ENCODE measurements around the gene HEBP2. TPM values are rescaled to one million over a fixed set of nuclear protein-coding genes. Genes with fewer than 3 reads are reported as not detected.
"Not testable (repeated sequence)": the region's sequence is repeated elsewhere in the genome, so short reads cannot be mapped to it uniquely, and the experiment has no call there.

HEBP2 gene
- total RNA-seq, 1 donor from 2014 or later = 103 TPM

GRCh38 chr6:138418118-138418742 is 14.2 kb downstream of the HEBP2 start:
- intact Hi-C loops (cut with DNase I) = no loop called here
- DNase-seq (ENCODE audit: missing footprints) (no peak), ATAC-seq (no peak)

- no peak for ATAC-seq
- DNase-seq (ENCODE audit: missing footprints) = no peak
- intact Hi-C loops (cut with DNase I) = loop anchor here (10.0 kb wide), 1 partner anchor 345 kb away; no protein-coding TSS in a partner anchor
These were observed 15.7 kb downstream of the HEBP2 start for GRCh38 chr6:138419766-138420165.

DNA sequence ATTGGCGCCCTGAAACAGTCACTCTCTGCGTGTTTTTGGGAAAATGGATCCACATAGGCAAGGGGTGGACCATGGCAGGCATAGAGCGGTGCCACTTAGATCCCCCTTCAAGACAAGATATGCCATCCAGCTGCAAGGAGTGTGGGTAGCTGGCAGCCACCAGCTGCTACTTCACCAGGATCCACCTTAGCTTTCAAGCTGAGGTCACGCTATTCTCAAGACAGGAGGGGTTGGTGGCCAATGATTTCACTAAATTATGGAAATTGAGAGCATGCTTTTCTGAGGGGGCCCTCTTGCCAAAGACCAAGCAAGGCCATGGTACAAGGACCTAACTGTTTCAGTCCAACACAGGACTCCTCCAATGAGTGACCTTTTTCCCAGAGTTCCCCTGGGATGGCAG is 16.3 kb downstream of the HEBP2 start:
- ATAC-seq = no peak
- no peak for DNase-seq (ENCODE audit: missing footprints)
- intact Hi-C loops (cut with DNase I) = loop anchor here (10.0 kb wide), 1 partner anchor 344 kb away; no protein-coding TSS in a partner anchor

GRCh38 chr6:138421089-138421488 is 17.1 kb downstream of the HEBP2 start:
- intact Hi-C loops (cut with DNase I) = loop anchor here (10.0 kb wide), 1 partner anchor 344 kb away; no protein-coding TSS in a partner anchor
- ATAC-seq (no peak), DNase-seq (ENCODE audit: missing footprints) (no peak)

DNA sequence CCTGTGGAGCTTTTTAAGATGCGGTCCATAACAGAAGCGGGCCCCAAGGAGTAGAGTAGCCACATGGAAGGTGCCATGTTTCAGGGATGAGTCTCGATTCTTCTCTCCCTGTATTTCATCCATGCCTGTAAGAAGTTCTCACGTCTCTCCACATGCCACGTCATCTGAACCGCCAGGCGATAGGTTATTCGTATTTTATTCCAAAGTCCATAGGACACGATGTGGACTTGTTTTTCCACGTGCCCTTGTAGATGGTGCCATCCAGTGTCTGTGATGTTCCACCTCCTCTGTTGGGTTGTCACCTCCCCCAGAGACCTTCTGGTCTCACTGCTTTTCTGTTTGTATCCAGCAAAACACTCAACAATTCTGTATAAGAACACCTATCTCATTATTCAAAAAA is 17.6 kb downstream of the HEBP2 start:
- intact Hi-C loops (cut with DNase I) = loop anchor here (10.0 kb wide), 1 partner anchor 343 kb away; no protein-coding TSS in a partner anchor
- DNase-seq (ENCODE audit: missing footprints) (no peak), ATAC-seq (no peak)

DNA sequence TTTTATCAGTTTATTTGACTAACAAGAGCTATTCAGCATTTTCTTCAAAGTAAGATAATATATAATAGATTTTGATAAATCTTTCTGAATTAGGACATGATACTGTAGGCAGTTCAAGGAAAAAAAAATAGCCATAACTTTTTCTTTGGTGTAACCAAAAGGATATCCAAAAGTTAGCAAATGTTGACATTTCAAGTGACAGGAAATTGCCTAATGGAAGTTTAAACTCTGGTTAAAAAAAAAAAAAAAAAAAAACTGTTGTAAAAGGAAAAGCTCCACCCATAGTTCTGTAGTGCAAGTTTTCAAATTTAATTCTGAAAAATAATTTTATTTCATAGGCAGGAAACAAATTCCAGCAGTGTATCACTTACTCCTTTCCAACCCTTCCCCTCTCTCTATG is 18.8 kb downstream of the HEBP2 start:
- intact Hi-C loops (cut with DNase I) = loop anchor here (10.0 kb wide), 1 partner anchor 342 kb away; no protein-coding TSS in a partner anchor
- no peak for ATAC-seq
- no peak for DNase-seq (ENCODE audit: missing footprints)

DNA sequence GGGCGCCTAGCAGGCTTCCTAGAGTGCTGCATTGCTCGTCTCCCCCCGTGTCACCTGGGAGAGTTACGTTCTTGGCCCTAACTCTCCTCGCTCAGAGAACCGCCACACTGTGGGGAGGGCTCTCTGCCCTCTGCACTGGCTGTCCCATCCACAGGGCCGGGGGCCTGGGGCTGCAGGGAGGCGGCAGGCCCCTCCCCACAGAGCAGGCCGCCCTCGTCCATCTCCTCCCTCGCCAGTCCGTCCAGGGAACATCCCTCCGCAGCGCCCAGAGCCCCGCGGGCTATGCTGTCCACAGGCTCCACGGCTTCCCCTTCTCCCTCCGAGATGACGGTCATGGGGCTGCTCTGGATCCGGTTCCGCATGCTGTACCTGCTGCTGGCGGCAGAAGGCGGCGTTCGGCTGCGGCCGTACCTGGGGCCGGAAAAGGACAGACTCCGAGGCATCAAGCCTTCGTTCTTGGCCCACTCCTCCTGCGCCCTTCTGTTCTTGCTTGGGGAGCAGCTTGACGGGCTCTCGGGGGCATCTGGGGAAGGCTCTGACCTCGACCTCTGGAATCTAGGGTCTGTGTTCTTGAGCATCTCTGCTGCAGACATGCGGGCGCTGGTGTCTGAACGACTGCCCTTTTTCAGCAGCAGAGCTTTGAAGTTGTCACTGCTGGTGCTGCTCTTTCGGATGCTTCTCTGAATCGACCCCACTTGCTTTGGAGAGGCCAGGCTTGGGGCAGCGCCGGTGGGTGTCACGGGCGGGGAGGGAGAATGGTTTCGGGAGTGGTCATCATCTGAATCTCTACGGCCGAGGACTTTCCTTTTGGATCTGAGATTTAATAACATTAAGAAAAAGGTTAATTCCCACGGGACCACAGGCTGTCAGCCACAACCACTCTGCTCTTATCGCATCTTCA is 20.2 kb downstream of the HEBP2 start:
- intact Hi-C loops (cut with DNase I) = loop anchor here (10.0 kb wide), 1 partner anchor 341 kb away; no protein-coding TSS in a partner anchor
- no peak for ATAC-seq
- DNase-seq (ENCODE audit: missing footprints) = peak; percentile 60

DNA sequence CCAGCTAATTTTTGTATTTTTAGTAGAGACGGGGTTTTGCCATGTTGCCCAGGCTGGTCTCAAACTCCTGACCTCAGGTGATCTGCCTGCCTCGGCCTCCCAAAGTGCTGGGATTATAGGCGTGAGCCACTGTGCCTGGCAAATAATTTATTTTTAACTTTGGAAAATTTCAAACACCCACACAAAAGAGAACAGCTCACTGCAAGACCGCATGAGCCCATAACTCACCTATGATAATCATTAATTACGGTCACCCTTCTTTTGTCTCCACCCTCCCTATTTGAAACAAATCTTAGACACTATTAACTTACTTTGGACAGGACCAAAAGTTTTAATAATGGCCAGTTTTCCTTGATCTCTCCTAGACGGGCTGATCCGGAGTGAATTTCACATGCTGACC is 21.2 kb downstream of the HEBP2 start:
- not testable (repeated sequence) for ATAC-seq; DNase-seq (ENCODE audit: missing footprints)
- intact Hi-C loops (cut with DNase I) = loop anchor here (5.0 to 10.0 kb wide), 2 partner anchors 147 to 340 kb away; no protein-coding TSS in a partner anchor

DNA sequence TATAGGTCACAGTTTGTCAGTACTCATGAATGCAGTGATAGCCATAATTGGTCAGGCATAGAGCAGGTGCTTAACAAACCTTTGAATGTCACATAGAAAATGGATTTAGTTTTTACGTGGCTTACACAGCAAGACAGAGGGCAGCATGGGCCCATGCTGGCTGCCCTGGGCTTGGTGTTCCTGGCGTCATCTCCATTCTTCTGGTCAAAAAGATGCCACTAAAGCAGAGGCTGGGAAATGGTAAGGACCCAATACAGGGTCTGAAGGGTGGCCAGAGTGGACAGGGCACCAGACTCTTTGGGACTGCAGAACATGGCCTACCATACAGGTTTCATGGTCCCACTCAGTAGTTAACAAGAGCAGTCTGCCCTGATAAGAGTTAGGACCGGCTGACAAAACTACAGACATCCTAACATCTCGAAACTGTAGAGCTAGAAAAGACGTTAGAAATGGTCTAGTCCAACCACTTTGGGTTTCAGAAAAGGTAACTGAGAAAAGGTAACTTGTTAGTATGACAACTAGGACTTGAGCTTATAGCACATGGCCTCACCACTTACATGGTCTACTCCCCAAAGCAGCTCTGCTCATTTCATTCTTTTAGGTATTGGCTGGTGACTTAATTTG is 22.6 kb downstream of the HEBP2 start:
- intact Hi-C loops (cut with DNase I) = loop anchor here (5.0 to 10.0 kb wide), 2 partner anchors 146 to 338 kb away; no protein-coding TSS in a partner anchor
- DNase-seq (ENCODE audit: missing footprints) (no peak), ATAC-seq (no peak)

GRCh38 chr6:138427701-138428100 is 23.7 kb downstream of the HEBP2 start:
- no peak for ATAC-seq
- intact Hi-C loops (cut with DNase I) = loop anchor here (2.0 to 10.0 kb wide), 4 partner anchors 81 to 337 kb away; no protein-coding TSS in a partner anchor
- DNase-seq (ENCODE audit: missing footprints) = no peak

GRCh38 chr6:138428944-138429598 is 25.0 kb downstream of the HEBP2 start:
- ATAC-seq (peak; percentile 30), DNase-seq (ENCODE audit: missing footprints) (no peak)

DNA sequence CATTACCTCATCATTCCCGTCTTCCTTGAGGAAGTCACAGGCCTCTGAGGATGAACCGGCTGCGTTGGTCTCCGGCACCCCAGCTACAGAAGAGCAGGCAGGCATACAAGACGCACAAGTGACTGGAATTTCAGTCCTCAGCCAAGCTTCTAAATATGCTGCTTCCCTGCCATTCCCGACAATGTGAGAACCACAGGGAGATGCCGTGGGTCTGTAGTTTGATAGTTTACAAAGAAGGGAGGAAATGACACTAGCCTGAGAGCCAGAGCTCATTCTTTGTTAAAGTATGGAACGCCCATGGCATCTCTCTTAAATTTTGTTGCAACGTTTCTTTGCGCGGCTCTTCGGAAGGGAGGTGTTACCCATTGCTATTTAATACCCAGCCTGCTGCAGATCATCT is 25.7 kb downstream of the HEBP2 start:
- ATAC-seq (no peak), DNase-seq (ENCODE audit: missing footprints) (no peak)
- intact Hi-C loops (cut with DNase I) = loop anchor here (2.0 to 10.0 kb wide), 4 partner anchors 79 to 335 kb away; no protein-coding TSS in a partner anchor

More at GRCh38 chr6:138428944-138429598, 25.0 kb downstream of the HEBP2 start:
- intact Hi-C loops (cut with DNase I) = loop anchor here (2.0 to 10.0 kb wide), 4 partner anchors 80 to 336 kb away; no protein-coding TSS in a partner anchor

GRCh38 chr6:138430361-138431145 is 26.5 kb downstream of the HEBP2 start:
- DNase-seq (ENCODE audit: missing footprints) = peak; percentile 73
- ATAC-seq = peak; percentile 81
- intact Hi-C loops (cut with DNase I) = no loop called here

GRCh38 chr6:138431256-138432062 is 27.4 kb downstream of the HEBP2 start:
- no peak for DNase-seq (ENCODE audit: missing footprints)
- no peak for ATAC-seq
- intact Hi-C loops (cut with DNase I) = no loop called here

DNA sequence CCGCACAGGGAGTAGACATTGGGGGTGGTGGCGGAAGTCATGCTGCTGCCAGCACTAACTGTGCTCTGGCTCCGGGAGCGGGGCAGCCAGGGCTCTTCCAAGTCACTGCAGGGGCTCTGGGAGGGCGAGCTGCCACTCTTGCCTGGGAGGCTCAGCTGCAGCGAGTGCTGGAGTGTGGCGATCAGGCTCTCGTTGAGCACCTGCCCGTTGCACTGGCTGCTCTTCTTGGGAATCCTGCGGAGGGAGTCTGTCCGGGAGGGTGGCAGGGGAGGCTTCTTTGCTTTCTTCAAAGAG is 28.0 kb downstream of the HEBP2 start:
- peak; percentile 61 for DNase-seq (ENCODE audit: missing footprints)
- ATAC-seq = no peak
- intact Hi-C loops (cut with DNase I) = no loop called here

DNA sequence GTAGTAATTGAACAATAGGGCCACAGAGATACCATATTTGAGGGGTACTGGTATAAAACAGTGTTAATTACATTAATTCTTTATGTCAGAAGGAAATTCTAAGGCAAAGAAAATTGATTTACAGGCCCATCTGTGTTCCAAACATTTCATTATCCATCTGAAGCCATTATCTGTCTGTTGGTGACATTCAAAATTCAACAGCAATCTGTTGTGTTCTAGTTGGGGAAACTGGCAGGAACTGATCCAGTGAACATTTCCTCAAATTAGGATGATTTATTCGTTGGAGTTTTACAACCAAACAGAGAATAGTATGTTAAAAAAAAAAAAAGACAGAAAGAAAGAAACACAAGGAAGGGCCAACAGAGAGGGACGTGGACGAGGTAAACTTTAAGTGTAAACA is 30.1 kb downstream of the HEBP2 start:
- DNase-seq (ENCODE audit: missing footprints) (no peak), ATAC-seq (no peak)
- intact Hi-C loops (cut with DNase I) = no loop called here

- intact Hi-C loops (cut with DNase I) = no loop called here
- ATAC-seq = no peak
- DNase-seq (ENCODE audit: missing footprints) = no peak
These were observed 30.9 kb downstream of the HEBP2 start for GRCh38 chr6:138434925-138435324.
